Body of pancreas (tissue), 4 donors: ENCODE measurements around the gene DUOXA1. TPM values are rescaled to one million over a fixed set of nuclear protein-coding genes. Genes with fewer than 3 reads are reported as not detected.

ENCODE experiments used
- ATAC-seq: fragments of 150-250 bp; one replicate; pipeline ENCODE4 v1.9.1; 2016
- DNase-seq, 4 donors: peaks; one replicate each; pipeline ENCODE4 v3.0.0-alpha.2; 2019
- H3K27ac ChIP-seq, 4 donors: fragments of 200-600 bp; sonication (generic); 1 replicate in 3 of 4; 2 replicates in 1 of 4; pipeline versions ENCODE4 v1.5.1 to v1.6.1; 2016 to 2019; ENCODE audit warnings: mild to moderate bottlenecking in 1 of 4, mixed read lengths in 1 of 4, moderate library complexity in 1 of 4
- H3K27me3 ChIP-seq, 2 donors: fragments of 200-600 bp; sonication (generic); one replicate each; pipeline ENCODE4 v1.6.0; 2016; ENCODE audit warnings: mild to moderate bottlenecking in 1 of 2
- H3K36me3 ChIP-seq, 2 donors: fragments of 200-600 bp; sonication (generic); replicated peaks in 1 of 2; 2 replicates each; pipeline ENCODE4 v1.5.1; 2016; ENCODE audit warnings: low read depth in 2 of 2; ENCODE audit not compliant: insufficient read depth in 1 of 2
- H3K4me1 ChIP-seq: fragments of 200-600 bp; sonication (generic); one replicate; pipeline ENCODE4 v1.6.0; 2016
- H3K4me3 ChIP-seq, 2 donors: fragments of 200-600 bp; sonication (generic); 1 replicate in 1 of 2; 2 replicates in 1 of 2; pipeline ENCODE4 v1.5.1; 2016 to 2019
- H3K9me3 ChIP-seq, 3 donors: fragments of 200-600 bp; sonication (generic); 1 replicate in 2 of 3; 2 replicates in 1 of 3; pipeline ENCODE4 v1.5.1; 2016
- POLR2A ChIP-seq, 3 donors: fragments of 450-650 bp; IDR thresholded peaks; one replicate each; pipeline ENCODE4 v1.6.1; 2016; ENCODE audit warnings: antibody characterized with exemption in 3 of 3, mild to moderate bottlenecking in 2 of 3
- WGBS, 2 donors: methylation state at CpG; one replicate each; pipeline ENCODE4 v1.1.5; 2017; 5-methylcytosine and 5-hydroxymethylcytosine counted together
- intact Hi-C: fragments of 100-400 bp; cut with DNase I; formaldehyde crosslinking; loops from one replicate; pipeline ENCODE4 v1.15.1; 2023
- total RNA-seq, 2 donors: library from RNA; depleted of rRNA; stranded (reverse); fragments of >200 nt; gene quantifications; one replicate each; pipeline ENCODE4 v1.1.0, GENCODE V29; 2016
- TF ChIP-seq, protein P1 (sequence below), 7 experiments: fragments of 450-650 bp in 4 of 7; fragments of 200-600 bp in 3 of 7; sonication (generic) in 3 of 7; IDR thresholded peaks; one replicate each; pipeline ENCODE4 v1.5.1; 2016 to 2019; ENCODE audit warnings: antibody characterized with exemption in 7 of 7

DUOXA1 gene
- total RNA-seq, 2 donors from 2014 or later = not detected

DNA sequence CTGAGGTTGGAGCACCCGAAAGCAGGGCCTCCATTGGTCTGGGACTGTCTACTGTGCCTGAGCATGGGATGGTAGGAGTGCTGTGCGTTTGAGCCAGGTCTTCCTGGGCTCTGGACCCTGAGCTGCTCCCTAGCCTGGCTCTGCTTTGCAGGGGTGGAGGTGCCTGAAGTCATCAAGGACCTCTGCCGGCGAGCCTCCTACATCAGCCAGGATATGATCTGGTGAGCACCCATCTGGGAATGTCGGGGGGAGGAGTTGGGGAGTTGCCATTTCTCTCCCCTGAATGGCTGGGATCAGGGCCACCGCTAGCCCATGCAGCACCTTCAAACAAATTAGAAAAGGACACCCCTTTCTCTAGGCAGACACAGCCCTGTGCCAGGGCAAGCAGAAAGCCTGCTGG lies 20.8 kb upstream of the DUOXA1 start:
- ATAC-seq (no peak), DNase-seq (no peak)
- Histone ChIP-seq H3K27ac (no peak overlapping the region), H3K36me3 (no peaks in the 10 kb centered on the region), H3K4me3 (no peak overlapping the region), H3K9me3 (no peaks in the 10 kb centered on the region), H3K27me3 (no peaks in the 10 kb centered on the region), H3K4me1 (no peaks in the 10 kb centered on the region)
- WGBS, 2 donors = 73 to 95% methylated on average over 3 to 6 of the region's 6 CpGs
- no peak for TF ChIP-seq POLR2A (IDR thresholded peaks at IDR 0.05)
- TF ChIP-seq, protein P1, sequence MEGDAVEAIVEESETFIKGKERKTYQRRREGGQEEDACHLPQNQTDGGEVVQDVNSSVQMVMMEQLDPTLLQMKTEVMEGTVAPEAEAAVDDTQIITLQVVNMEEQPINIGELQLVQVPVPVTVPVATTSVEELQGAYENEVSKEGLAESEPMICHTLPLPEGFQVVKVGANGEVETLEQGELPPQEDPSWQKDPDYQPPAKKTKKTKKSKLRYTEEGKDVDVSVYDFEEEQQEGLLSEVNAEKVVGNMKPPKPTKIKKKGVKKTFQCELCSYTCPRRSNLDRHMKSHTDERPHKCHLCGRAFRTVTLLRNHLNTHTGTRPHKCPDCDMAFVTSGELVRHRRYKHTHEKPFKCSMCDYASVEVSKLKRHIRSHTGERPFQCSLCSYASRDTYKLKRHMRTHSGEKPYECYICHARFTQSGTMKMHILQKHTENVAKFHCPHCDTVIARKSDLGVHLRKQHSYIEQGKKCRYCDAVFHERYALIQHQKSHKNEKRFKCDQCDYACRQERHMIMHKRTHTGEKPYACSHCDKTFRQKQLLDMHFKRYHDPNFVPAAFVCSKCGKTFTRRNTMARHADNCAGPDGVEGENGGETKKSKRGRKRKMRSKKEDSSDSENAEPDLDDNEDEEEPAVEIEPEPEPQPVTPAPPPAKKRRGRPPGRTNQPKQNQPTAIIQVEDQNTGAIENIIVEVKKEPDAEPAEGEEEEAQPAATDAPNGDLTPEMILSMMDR (IDR thresholded peaks at IDR 0.05) = no peak
- intact Hi-C loops = no loop called here

DNA sequence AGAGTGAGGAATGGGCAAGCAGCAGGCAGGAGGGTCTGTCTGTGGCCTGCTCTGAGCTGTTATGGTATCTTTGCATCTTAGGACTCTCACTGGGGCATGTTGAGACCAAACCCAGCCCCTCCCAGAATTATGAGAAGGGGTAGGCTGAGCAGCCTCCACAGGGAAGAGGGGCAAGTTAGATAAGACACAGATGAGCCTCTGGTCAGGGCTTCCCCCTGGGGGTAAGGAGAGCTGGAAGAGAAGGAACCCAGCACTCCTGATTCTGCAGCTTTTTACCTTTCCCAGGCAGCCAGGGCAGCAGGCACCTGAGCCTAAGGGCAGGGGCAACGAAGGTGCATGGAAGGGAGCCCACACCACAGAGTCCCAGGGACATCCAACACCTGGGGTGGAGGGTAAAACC lies 19.4 kb upstream of the DUOXA1 start:
- H3K4me3 ChIP-seq = no peak overlapping the region
- H3K4me1 ChIP-seq = no peaks in the 10 kb centered on the region
- intact Hi-C loops = no loop called here
- DNase-seq (no peak), ATAC-seq (no peak)
- WGBS, 2 donors = 82 to 100% methylated on average over 1 of the region's 1 CpG
- no peaks in the 10 kb centered on the region for H3K9me3 ChIP-seq
- no peaks in the 10 kb centered on the region for H3K27me3 ChIP-seq
- no peak for TF ChIP-seq POLR2A (IDR thresholded peaks at IDR 0.05)
- TF ChIP-seq, protein P1 (IDR thresholded peaks at IDR 0.05) = no peak
- H3K27ac ChIP-seq = no peak overlapping the region
- no peaks in the 10 kb centered on the region for H3K36me3 ChIP-seq

DNA sequence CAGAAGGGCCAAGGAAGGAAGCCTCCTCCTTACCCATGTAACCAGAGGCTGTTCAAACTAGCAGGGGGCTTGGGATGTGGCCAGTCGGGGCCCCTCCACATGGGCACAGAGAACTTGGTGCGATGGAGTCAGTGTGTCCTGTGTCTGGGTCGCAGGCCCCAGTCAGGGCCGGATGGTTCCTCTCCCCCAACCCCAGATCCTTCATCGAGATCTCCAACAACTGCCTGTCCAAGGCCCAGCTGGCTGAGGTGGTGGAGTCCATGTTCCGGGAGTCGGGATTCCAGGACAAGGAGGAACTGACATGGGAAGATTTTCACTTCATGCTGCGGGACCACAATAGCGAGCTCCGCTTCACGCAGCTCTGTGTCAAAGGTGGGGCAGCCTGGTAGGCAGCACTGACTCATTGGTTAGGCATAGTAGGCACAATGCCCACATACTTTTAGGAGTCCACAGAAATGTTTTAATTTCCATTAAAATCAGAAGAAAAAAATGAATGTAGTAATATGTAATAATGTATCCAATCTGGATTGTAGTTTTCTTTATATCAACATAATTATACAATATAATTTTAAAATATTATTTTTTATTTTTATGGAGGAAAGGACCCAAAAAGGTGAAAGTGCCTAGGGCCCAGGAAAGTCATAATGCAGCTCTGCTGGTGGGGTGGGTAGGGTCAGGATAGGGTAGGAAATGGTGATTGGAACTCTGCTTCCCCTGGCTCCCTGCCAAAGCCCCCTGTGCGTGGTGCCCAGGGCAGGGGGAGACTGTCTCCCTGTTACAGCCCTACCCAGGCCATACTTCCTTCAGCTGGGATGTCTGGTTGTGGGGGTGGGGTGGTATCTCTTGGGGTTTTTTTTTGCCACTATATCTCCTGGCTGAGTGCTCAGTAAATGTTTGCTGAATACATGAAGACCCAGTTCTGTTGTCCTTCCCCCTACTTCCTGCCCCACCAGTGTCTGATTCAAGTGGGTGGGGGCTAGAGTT lies 18.7 kb upstream of the DUOXA1 start:
- Histone ChIP-seq H3K4me1 (no peaks in the 10 kb centered on the region), H3K27me3 (no peaks in the 10 kb centered on the region), H3K4me3 (no peak overlapping the region), H3K36me3 (no peaks in the 10 kb centered on the region), H3K9me3 (no peaks in the 10 kb centered on the region), H3K27ac (no peak overlapping the region)
- ATAC-seq (no peak), DNase-seq (no peak)
- 82 to 88% methylated on average over 7 to 12 of the region's 12 CpGs for WGBS, 2 donors
- intact Hi-C loops = no loop called here
- TF ChIP-seq POLR2A (IDR thresholded peaks at IDR 0.05) = no peak
- TF ChIP-seq, protein P1 (IDR thresholded peaks at IDR 0.05) = no peak

DNA sequence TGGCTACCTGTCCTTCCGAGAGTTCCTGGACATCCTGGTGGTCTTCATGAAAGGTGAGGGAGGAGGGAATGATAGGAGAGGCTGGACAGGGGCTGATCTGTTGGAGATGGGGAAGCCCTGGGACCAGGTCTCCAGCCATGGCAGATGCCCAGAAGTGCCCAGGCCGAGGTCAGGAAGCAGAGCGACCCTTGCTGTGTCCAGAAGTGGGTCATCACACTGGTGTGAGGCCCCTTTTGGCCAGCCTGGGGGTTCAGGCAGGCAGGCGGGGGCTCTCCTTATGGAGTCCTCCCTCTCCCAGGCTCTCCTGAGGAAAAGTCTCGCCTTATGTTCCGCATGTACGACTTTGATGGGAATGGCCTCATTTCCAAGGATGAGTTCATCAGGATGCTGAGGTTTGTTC lies 17.9 kb upstream of the DUOXA1 start:
- no peak for DNase-seq
- 86 to 96% methylated on average over 4 to 7 of the region's 7 CpGs for WGBS, 2 donors
- intact Hi-C loops = no loop called here

More for the DNA sequence above, 17.9 kb upstream of the DUOXA1 start:
- H3K27me3 ChIP-seq = no peaks in the 10 kb centered on the region
- H3K4me1 ChIP-seq = no peaks in the 10 kb centered on the region
- H3K4me3 ChIP-seq = no peak overlapping the region
- ATAC-seq = no peak
- H3K27ac ChIP-seq = no peak overlapping the region
- TF ChIP-seq, protein P1 (IDR thresholded peaks at IDR 0.05) = no peak
- no peak for TF ChIP-seq POLR2A (IDR thresholded peaks at IDR 0.05)
- no peaks in the 10 kb centered on the region for H3K36me3 ChIP-seq
- H3K9me3 ChIP-seq = no peaks in the 10 kb centered on the region
